Skeletal muscle satellite cell (primary cell): ENCODE measurements around the gene UST.

Experiments used
- H3K27me3 ChIP-seq: 2 replicates; pipeline ENCODE4 v1.7.0; 2013; ENCODE audit warnings: low read length; ENCODE audit not compliant: control insufficient read depth, insufficient read depth
- H3K36me3 ChIP-seq: 2 replicates; pipeline ENCODE4 v1.7.0; 2013; ENCODE audit warnings: mild to moderate bottlenecking, control low read depth, low read length; ENCODE audit not compliant: insufficient read depth
- H3K4me1 ChIP-seq: 2 replicates; pipeline ENCODE4 v1.7.0; 2013; ENCODE audit warnings: low read length; ENCODE audit not compliant: control insufficient read depth, insufficient read depth
- H3K4me2 ChIP-seq: 2 replicates; pipeline ENCODE4 v1.7.0; 2013; ENCODE audit warnings: mild to moderate bottlenecking, low read length
- H3K4me3 ChIP-seq: 2 replicates; pipeline ENCODE4 v1.7.0; 2013; ENCODE audit warnings: low read length
- H3K9ac ChIP-seq: 2 replicates; pipeline ENCODE4 v1.7.0; 2013; ENCODE audit warnings: mild to moderate bottlenecking, low read depth, low read length, moderate library complexity
- H3K9me3 ChIP-seq: replicated peaks from 2 replicates; pipeline ENCODE4 v1.7.0; 2013; ENCODE audit warnings: mild to moderate bottlenecking, control low read depth, low read length

Gene UST

GRCh38 chr6:148925701-148926100 lies 178.9 kb downstream of the UST start:
- Histone ChIP-seq H3K4me3 (no peak overlapping the region), H3K4me2 (no peak overlapping the region), H3K36me3 (no peaks in the 10 kb centered on the region), H3K9ac (no peak overlapping the region), H3K9me3 (no peaks in the 10 kb centered on the region), H3K27me3 (no peaks in the 10 kb centered on the region), H3K4me1 (no peaks in the 10 kb centered on the region)

- H3K27me3 ChIP-seq, result no peaks in the 10 kb centered on the region
- no peak overlapping the region for H3K9ac ChIP-seq
- H3K4me2 ChIP-seq, result no peak overlapping the region
- H3K4me1 ChIP-seq, result no peaks in the 10 kb centered on the region
- H3K4me3 ChIP-seq, result no peak overlapping the region
- H3K36me3 ChIP-seq, result no peaks in the 10 kb centered on the region
- no peaks in the 10 kb centered on the region for H3K9me3 ChIP-seq
Observed at GRCh38 chr6:148926478-148926877, 179.6 kb downstream of the UST start.

- H3K36me3 ChIP-seq, result no peaks in the 10 kb centered on the region
- H3K9me3 ChIP-seq, result no peaks in the 10 kb centered on the region
- H3K4me3 ChIP-seq, result no peak overlapping the region
- no peak overlapping the region for H3K9ac ChIP-seq
- H3K4me1 ChIP-seq, result peaks cover 4% of the 10 kb centered on the region
- no peaks in the 10 kb centered on the region for H3K27me3 ChIP-seq
- H3K4me2 ChIP-seq, result no peak overlapping the region
Observed at GRCh38 chr6:148927586-148927985, 180.8 kb downstream of the UST start.

- Histone ChIP-seq H3K36me3 (no peaks in the 10 kb centered on the region), H3K4me2 (no peak overlapping the region), H3K4me3 (no peak overlapping the region), H3K9ac (no peak overlapping the region), H3K9me3 (no peaks in the 10 kb centered on the region), H3K4me1 (peaks cover 12% of the 10 kb centered on the region), H3K27me3 (no peaks in the 10 kb centered on the region)
Observed at GRCh38 chr6:148928811-148929210, 182.0 kb downstream of the UST start.

- Histone ChIP-seq H3K4me3 (no peak overlapping the region), H3K27me3 (no peaks in the 10 kb centered on the region), H3K9ac (no peak overlapping the region), H3K36me3 (no peaks in the 10 kb centered on the region), H3K4me1 (peaks cover 33% of the 10 kb centered on the region), H3K9me3 (no peaks in the 10 kb centered on the region), H3K4me2 (no peak overlapping the region)
Observed at GRCh38 chr6:148932208-148932607, 185.4 kb downstream of the UST start.

- Histone ChIP-seq H3K27me3 (no peaks in the 10 kb centered on the region), H3K4me1 (peaks cover 33% of the 10 kb centered on the region), H3K4me2 (no peak overlapping the region), H3K9ac (no peak overlapping the region), H3K4me3 (no peak overlapping the region), H3K9me3 (no peaks in the 10 kb centered on the region), H3K36me3 (no peaks in the 10 kb centered on the region)
Observed at GRCh38 chr6:148932731-148933130, 185.9 kb downstream of the UST start.

- Histone ChIP-seq H3K4me3 (no peak overlapping the region), H3K9ac (no peak overlapping the region), H3K36me3 (no peaks in the 10 kb centered on the region), H3K4me2 (peak overlapping the region; percentile 63), H3K9me3 (no peaks in the 10 kb centered on the region), H3K27me3 (no peaks in the 10 kb centered on the region), H3K4me1 (peaks cover 33% of the 10 kb centered on the region)
Observed at GRCh38 chr6:148934539-148934938, 187.7 kb downstream of the UST start.

GRCh38 chr6:148934961-148935360 lies 188.1 kb downstream of the UST start:
- peak overlapping the region; percentile 63 for H3K4me2 ChIP-seq
- H3K36me3 ChIP-seq, result no peaks in the 10 kb centered on the region
- no peaks in the 10 kb centered on the region for H3K9me3 ChIP-seq
- H3K27me3 ChIP-seq, result no peaks in the 10 kb centered on the region
- H3K9ac ChIP-seq, result no peak overlapping the region
- peaks cover 33% of the 10 kb centered on the region for H3K4me1 ChIP-seq
- H3K4me3 ChIP-seq, result no peak overlapping the region

GRCh38 chr6:148935705-148936435 lies 189.0 kb downstream of the UST start:
- Histone ChIP-seq H3K4me3 (no peak overlapping the region), H3K27me3 (no peaks in the 10 kb centered on the region), H3K9me3 (no peaks in the 10 kb centered on the region), H3K9ac (no peak overlapping the region), H3K36me3 (no peaks in the 10 kb centered on the region), H3K4me2 (peak overlapping the region; percentile 63), H3K4me1 (peaks cover 33% of the 10 kb centered on the region)

- Histone ChIP-seq H3K9ac (no peak overlapping the region), H3K4me2 (no peak overlapping the region), H3K27me3 (no peaks in the 10 kb centered on the region), H3K36me3 (peaks cover 3% of the 10 kb centered on the region), H3K4me1 (no peaks in the 10 kb centered on the region), H3K4me3 (no peak overlapping the region), H3K9me3 (no peaks in the 10 kb centered on the region)
Observed at GRCh38 chr6:148943451-148943850, 196.6 kb downstream of the UST start.

- H3K4me1 ChIP-seq, result no peaks in the 10 kb centered on the region
- no peak overlapping the region for H3K4me3 ChIP-seq
- H3K9ac ChIP-seq, result no peak overlapping the region
- H3K9me3 ChIP-seq, result no peaks in the 10 kb centered on the region
- H3K27me3 ChIP-seq, result no peaks in the 10 kb centered on the region
- H3K4me2 ChIP-seq, result no peak overlapping the region
- H3K36me3 ChIP-seq, result peaks cover 3% of the 10 kb centered on the region
Observed at GRCh38 chr6:148944608-148945007, 197.8 kb downstream of the UST start.

GRCh38 chr6:148945301-148946021 lies 198.6 kb downstream of the UST start:
- Histone ChIP-seq H3K27me3 (no peaks in the 10 kb centered on the region), H3K9me3 (no peaks in the 10 kb centered on the region), H3K4me3 (no peak overlapping the region)

More at GRCh38 chr6:148945301-148946021, 198.6 kb downstream of the UST start:
- Histone ChIP-seq H3K9ac (no peak overlapping the region), H3K4me2 (no peak overlapping the region), H3K4me1 (no peaks in the 10 kb centered on the region), H3K36me3 (peaks cover 3% of the 10 kb centered on the region)
